ENCODE measurements around the gene TOMT.
"Not testable (repeated sequence)": the region's sequence is repeated elsewhere in the genome, so short reads cannot be mapped to it uniquely, and the experiment has no call there.

- TF ChIP-seq CTCF (IDR thresholded peaks at IDR 0.05; ENCODE audit: low read depth, low read length); EZH2phosphoT487 (IDR thresholded peaks at IDR 0.05; ENCODE audit: low read depth): not testable (repeated sequence)
These were observed 48.1 kb downstream of the TOMT start for GRCh38 chr11:72153874-72154273.

Data from OCI-LY3 (cell line).